ENCODE data around the gene SLC43A2.

Gene SLC43A2

GRCh38 chr17:1562176-1562643, 66.4 kb downstream of the SLC43A2 start:
- peak; percentile 56 for DNase-seq

- DNase-seq: peak; percentile 23
These were observed 67.0 kb downstream of the SLC43A2 start for GRCh38 chr17:1561420-1562175.

GRCh38 chr17:1560858-1561355, 67.7 kb downstream of the SLC43A2 start:
- no peak for DNase-seq

- DNase-seq: no peak
These were observed 68.4 kb downstream of the SLC43A2 start for GRCh38 chr17:1560101-1560857.

GRCh38 chr17:1559047-1560043, 69.3 kb downstream of the SLC43A2 start:
- DNase-seq: no peak

GRCh38 chr17:1558401-1558800, 70.2 kb downstream of the SLC43A2 start:
- no peak for DNase-seq

GRCh38 chr17:1557355-1558095, 71.1 kb downstream of the SLC43A2 start:
- DNase-seq: no peak

GRCh38 chr17:1555651-1556471, 72.8 kb downstream of the SLC43A2 start:
- no peak for DNase-seq

- no peak for DNase-seq
These were observed 73.7 kb downstream of the SLC43A2 start for GRCh38 chr17:1554751-1555540.

GRCh38 chr17:1553354-1554266, 75.0 kb downstream of the SLC43A2 start:
- no peak for DNase-seq

GRCh38 chr17:1552932-1553331, 75.7 kb downstream of the SLC43A2 start:
- DNase-seq: no peak

GRCh38 chr17:1551741-1552140, 76.9 kb downstream of the SLC43A2 start:
- DNase-seq: no peak

GRCh38 chr17:1548032-1548431, 80.6 kb downstream of the SLC43A2 start:
- DNase-seq: no peak

GRCh38 chr17:1546292-1546922, 82.2 kb downstream of the SLC43A2 start:
- peak; percentile 21 for DNase-seq

- DNase-seq: no peak
These were observed 83.0 kb downstream of the SLC43A2 start for GRCh38 chr17:1545618-1546017.

- no peak for DNase-seq
These were observed 86.3 kb downstream of the SLC43A2 start for GRCh38 chr17:1542316-1542715.

- no peak for DNase-seq
These were observed 87.2 kb downstream of the SLC43A2 start for GRCh38 chr17:1541367-1541904.

- DNase-seq: no peak
These were observed 88.8 kb downstream of the SLC43A2 start for GRCh38 chr17:1539811-1540210.

Measured in fibroblast of skin of back (primary cell).